OCI-LY1 (cell line): ENCODE results near the gene FAM83E.

ENCODE experiments used
- H2AFZ ChIP-seq: fragments of 200-600 bp; sonication (generic), shearing (Covaris generic); 2 replicates; pipeline ENCODE4 v1.6.0; 2014; ENCODE audit warnings: antibody characterized with exemption, mild to moderate bottlenecking, low read length
- H3F3A ChIP-seq: fragments of 200-600 bp; sonication (generic), shearing (Covaris generic); 2 replicates; pipeline ENCODE4 v1.6.0; 2014; ENCODE audit warnings: mild to moderate bottlenecking, antibody characterized with exemption, low read length, moderate library complexity; ENCODE audit not compliant: insufficient read depth
- H3K27ac ChIP-seq: fragments of 200-600 bp; sonication (generic); 2 replicates; pipeline ENCODE4 v1.5.1; 2014; ENCODE audit warnings: low read length, mixed run types, mild to moderate bottlenecking, low read depth; ENCODE audit not compliant: poor library complexity, severe bottlenecking
- H3K27me3 ChIP-seq: fragments of 200-600 bp; sonication (generic); 2 replicates; pipeline ENCODE4 v1.6.0; 2014; ENCODE audit warnings: antibody characterized with exemption, mild to moderate bottlenecking, low read length, moderate library complexity; ENCODE audit not compliant: insufficient read depth
- H3K36me3 ChIP-seq: fragments of 200-600 bp; sonication (generic); 2 replicates; pipeline ENCODE4 v1.6.1; 2014; ENCODE audit warnings: mild to moderate bottlenecking, antibody characterized with exemption, low read length, moderate library complexity, mixed read lengths; ENCODE audit not compliant: insufficient read depth
- H3K4me1 ChIP-seq: fragments of 200-600 bp; sonication (generic); 2 replicates; pipeline ENCODE4 v1.5.1; 2014; ENCODE audit warnings: mild to moderate bottlenecking, low read length, moderate library complexity; ENCODE audit not compliant: insufficient read depth, severe bottlenecking
- H3K4me2 ChIP-seq: fragments of 200-600 bp; sonication (generic), shearing (Covaris generic); 2 replicates; pipeline ENCODE4 v1.6.1; 2014; ENCODE audit warnings: low read length
- H3K4me3 ChIP-seq: fragments of 200-600 bp; sonication (generic); 2 replicates; pipeline ENCODE4 v1.5.1; 2014; ENCODE audit warnings: low read length, low read depth, mild to moderate bottlenecking, mixed read lengths; ENCODE audit not compliant: poor library complexity, severe bottlenecking
- H3K79me2 ChIP-seq: fragments of 200-600 bp; shearing (Covaris generic); 2 replicates; pipeline ENCODE4 v1.6.1; 2016; ENCODE audit warnings: mixed run types, low read length, mixed read lengths; ENCODE audit not compliant: insufficient read depth
- H3K9ac ChIP-seq: fragments of 200-600 bp; sonication (generic), shearing (Covaris generic); 2 replicates; pipeline ENCODE4 v1.6.1; 2014; ENCODE audit warnings: mild to moderate bottlenecking, low read length, mixed read lengths
- H3K9me2 ChIP-seq: fragments of 200-600 bp; sonication (generic), shearing (Covaris generic); 2 replicates; pipeline ENCODE4 v1.6.1; 2014; ENCODE audit warnings: low read depth, mild to moderate bottlenecking, low read length, mixed read lengths
- H3K9me3 ChIP-seq: fragments of 200-600 bp; shearing (Covaris generic); 2 replicates; pipeline ENCODE4 v1.6.1; 2014; ENCODE audit warnings: low read length, mixed read lengths
- H4K20me1 ChIP-seq: fragments of 200-600 bp; sonication (generic), shearing (Covaris generic); 2 replicates; pipeline ENCODE4 v1.6.0; 2016; ENCODE audit warnings: mild to moderate bottlenecking, low read length; ENCODE audit not compliant: insufficient read depth
- EZH2 ChIP-seq: fragments of 200-600 bp; sonication (generic), shearing (Covaris generic); IDR thresholded peaks from 2 replicates; pipeline ENCODE4 v1.8.0; 2017; ENCODE audit warnings: borderline replicate concordance, mixed run types, mild to moderate bottlenecking, antibody characterized with exemption, low read length, moderate library complexity, mixed read lengths
- TF ChIP-seq, protein P1 (sequence below): fragments of 200-600 bp; sonication (generic), shearing (Covaris generic); IDR thresholded peaks from 2 replicates; pipeline ENCODE4 v1.5.1; 2017; ENCODE audit warnings: mild to moderate bottlenecking, antibody characterized with exemption, low read length, moderate library complexity, mixed read lengths

Gene FAM83E

DNA sequence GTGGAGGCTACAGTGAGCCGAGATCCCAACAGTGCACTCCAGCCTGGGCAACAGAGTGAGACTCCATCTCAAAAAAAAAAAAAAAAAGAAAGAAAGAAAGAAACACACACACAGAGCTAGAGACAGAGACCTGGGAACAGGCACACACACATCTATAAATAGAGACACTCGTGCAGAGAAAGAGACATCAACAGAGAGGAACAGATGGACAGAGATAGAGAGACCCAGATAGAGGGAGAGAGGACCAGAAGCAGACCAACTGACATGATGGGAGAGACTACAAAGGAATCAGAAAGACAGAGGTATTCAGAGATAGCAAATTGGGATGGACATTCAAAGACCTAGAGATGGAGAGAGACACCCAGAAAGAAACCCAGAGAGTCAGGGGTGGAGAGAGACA is 33.3 kb upstream of the FAM83E start:
- Histone ChIP-seq H3K36me3 (no peaks in the 10 kb centered on the region), H3K9ac (no peak overlapping the region), H3K9me2 (no peaks in the 10 kb centered on the region), H3K27ac (peak overlapping the region; percentile 61), H3F3A (no peaks in the 10 kb centered on the region), H3K4me3 (no peak overlapping the region), H4K20me1 (no peaks in the 10 kb centered on the region), H3K4me1 (peaks cover 36% of the 10 kb centered on the region), H3K27me3 (no peaks in the 10 kb centered on the region), H3K4me2 (no peak overlapping the region), H3K79me2 (no peaks in the 10 kb centered on the region), H3K9me3 (no peaks in the 10 kb centered on the region), H2AFZ (no peak overlapping the region)
- no peak for TF ChIP-seq EZH2
- TF ChIP-seq, protein P1, sequence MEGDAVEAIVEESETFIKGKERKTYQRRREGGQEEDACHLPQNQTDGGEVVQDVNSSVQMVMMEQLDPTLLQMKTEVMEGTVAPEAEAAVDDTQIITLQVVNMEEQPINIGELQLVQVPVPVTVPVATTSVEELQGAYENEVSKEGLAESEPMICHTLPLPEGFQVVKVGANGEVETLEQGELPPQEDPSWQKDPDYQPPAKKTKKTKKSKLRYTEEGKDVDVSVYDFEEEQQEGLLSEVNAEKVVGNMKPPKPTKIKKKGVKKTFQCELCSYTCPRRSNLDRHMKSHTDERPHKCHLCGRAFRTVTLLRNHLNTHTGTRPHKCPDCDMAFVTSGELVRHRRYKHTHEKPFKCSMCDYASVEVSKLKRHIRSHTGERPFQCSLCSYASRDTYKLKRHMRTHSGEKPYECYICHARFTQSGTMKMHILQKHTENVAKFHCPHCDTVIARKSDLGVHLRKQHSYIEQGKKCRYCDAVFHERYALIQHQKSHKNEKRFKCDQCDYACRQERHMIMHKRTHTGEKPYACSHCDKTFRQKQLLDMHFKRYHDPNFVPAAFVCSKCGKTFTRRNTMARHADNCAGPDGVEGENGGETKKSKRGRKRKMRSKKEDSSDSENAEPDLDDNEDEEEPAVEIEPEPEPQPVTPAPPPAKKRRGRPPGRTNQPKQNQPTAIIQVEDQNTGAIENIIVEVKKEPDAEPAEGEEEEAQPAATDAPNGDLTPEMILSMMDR: no peak

DNA sequence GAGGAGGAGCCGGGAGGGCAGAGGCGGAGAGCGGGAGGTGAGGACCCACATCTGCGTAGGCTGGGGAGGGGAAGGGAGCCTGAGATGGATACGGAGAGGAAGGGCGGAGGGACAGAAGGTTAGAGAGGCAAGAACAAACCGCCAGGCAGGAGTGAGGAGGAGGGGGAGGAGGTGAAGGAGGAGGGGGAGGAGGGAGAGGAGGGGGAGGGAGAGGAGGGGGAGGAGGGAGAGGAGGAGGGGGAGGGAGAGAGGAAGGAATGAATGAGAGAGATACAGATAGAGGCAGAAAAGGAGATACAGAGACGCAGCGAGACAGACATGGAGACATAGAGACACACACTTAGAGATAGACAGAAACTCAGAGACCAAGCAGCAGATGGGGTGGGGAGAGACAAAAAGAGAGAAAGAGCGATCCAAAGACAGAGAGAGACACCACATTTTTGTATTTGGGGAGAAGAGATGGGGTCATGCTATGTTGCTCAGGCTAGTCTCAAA is 31.9 kb upstream of the FAM83E start:
- no peaks in the 10 kb centered on the region for H3K9me3 ChIP-seq
- no peak overlapping the region for H3K27ac ChIP-seq
- H4K20me1 ChIP-seq: no peaks in the 10 kb centered on the region
- no peaks in the 10 kb centered on the region for H3F3A ChIP-seq
- no peaks in the 10 kb centered on the region for H3K79me2 ChIP-seq
- H3K9ac ChIP-seq: no peak overlapping the region; the same call in 1 of the 2 replicates
- no peaks in the 10 kb centered on the region for H3K27me3 ChIP-seq
- H3K4me2 ChIP-seq: peak overlapping the region; percentile 75
- peaks cover 29% of the 10 kb centered on the region for H3K4me1 ChIP-seq
- peak overlapping the region; percentile 41 for H3K4me3 ChIP-seq
- no peak overlapping the region for H2AFZ ChIP-seq
- TF ChIP-seq, protein P1: no peak
- TF ChIP-seq EZH2: no peak
- no peaks in the 10 kb centered on the region for H3K36me3 ChIP-seq
- no peaks in the 10 kb centered on the region for H3K9me2 ChIP-seq

DNA sequence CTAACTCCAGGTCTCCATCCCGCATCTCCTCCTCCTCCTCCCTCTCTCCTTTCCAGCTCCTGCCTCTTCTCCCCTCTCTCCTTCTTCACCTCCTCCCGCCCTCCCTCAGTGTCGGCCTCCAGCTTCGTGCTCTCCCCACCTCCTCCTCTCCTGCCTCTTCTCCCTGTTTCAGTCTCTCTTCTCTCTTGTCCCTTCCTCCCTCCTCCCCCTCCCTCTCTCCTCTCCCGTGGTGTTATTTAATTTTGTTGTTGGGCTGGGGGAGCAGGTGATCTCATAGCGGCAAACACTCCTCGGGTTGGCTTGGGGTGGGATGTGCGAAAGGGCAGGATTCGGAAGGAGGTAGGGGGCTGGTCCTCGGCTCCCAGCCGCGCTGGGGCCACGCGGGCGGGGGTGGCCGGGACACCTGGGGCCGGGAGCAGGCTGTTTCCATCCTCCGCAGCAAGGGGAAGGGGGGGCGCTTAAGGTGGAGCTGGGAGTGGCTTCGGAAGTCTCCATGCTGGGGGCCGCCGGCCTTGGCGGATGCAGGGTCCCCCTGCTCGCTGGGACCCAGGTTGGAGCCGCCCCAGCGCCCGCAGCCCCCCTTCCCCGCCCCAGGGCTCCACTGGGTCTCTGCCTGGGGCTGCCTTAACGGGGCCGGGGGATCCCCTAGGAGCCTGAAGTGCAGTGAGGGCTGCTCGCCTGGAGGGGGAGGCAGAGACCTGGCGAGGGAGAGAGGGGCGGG is 31.3 kb upstream of the FAM83E start, which contains the start of gene CA11:
Gene CA11 (minus strand): TSS at position 187 of the 721 bp plus-strand sequence. CDS start 555 bp downstream, outside the sequence.
- Histone ChIP-seq H3K9ac (peak within 1 kb of the TSS; percentile 39; the same call in 1 of the 2 replicates), H2AFZ (no peak within 1 kb of the TSS), H3K9me2 (no peaks in the 10 kb centered on the region)

More for the DNA sequence above, 31.3 kb upstream of the FAM83E start, which contains the start of gene CA11:
- Histone ChIP-seq H4K20me1 (no peaks in the 10 kb centered on the region), H3K4me2 (peak within 1 kb of the TSS; percentile 75), H3K27ac (no peak within 1 kb of the TSS), H3K36me3 (no peaks in the 10 kb centered on the region), H3K9me3 (no peaks in the 10 kb centered on the region), H3F3A (no peaks in the 10 kb centered on the region), H3K27me3 (no peaks in the 10 kb centered on the region), H3K79me2 (no peaks in the 10 kb centered on the region), H3K4me3 (peak within 1 kb of the TSS; percentile 41), H3K4me1 (peaks cover 29% of the 10 kb centered on the region)
- TF ChIP-seq, protein P1: peak; percentile 87
- TF ChIP-seq EZH2: no peak
